M059J (cell line): Measurements from ENCODE around the gene IQCM. TPM values are rescaled to one million over a fixed set of nuclear protein-coding genes. Genes with fewer than 3 reads are reported as not detected.

ENCODE experiments used
- DNase-seq: peaks from one replicate; pipeline ENCODE4 v3.0.0-alpha.2; 2012; ENCODE audit warnings: low read depth
- total RNA-seq: library from RNA; depleted of rRNA; stranded (reverse); fragments of >200 nt; shearing (Covaris generic); gene quantifications from 2 replicates; pipeline ENCODE4 v1.2.3, GENCODE V29; 2014

IQCM gene
- total RNA-seq, 1 experiment from 2014 or later: not detected

GRCh38 chr4:149306537-149306936, 509.1 kb downstream of the IQCM start:
- DNase-seq: no peak
